ENCODE measurements around the gene OSER1.

The OSER1 gene

GRCh38 chr20:44251284-44251683 lies 40.7 kb upstream of the OSER1 start:
- Histone ChIP-seq H3K79me2 (ENCODE audit: insufficient read depth, low read length) (no peaks in the 10 kb centered on the region), H3K9me3 (ENCODE audit: insufficient read depth, low read depth, low read length) (no peaks in the 10 kb centered on the region), H3K9me2 (replicated peaks; ENCODE audit: low read depth, low read length) (no peaks in the 10 kb centered on the region), H4K20me1 (ENCODE audit: insufficient read depth, low read length, poor library complexity, severe bottlenecking) (no peaks in the 10 kb centered on the region), H3K4me1 (ENCODE audit: insufficient read depth, low read length, poor library complexity, severe bottlenecking) (no peaks in the 10 kb centered on the region), H3K4me2 (ENCODE audit: low read depth, low read length, poor library complexity, severe bottlenecking) (no peak overlapping the region), H3F3A (ENCODE audit: low read depth) (no peaks in the 10 kb centered on the region), H2AFZ (ENCODE audit: low read length) (no peak overlapping the region), H3K9ac (ENCODE audit: low read depth, low read length, poor library complexity, severe bottlenecking) (no peak overlapping the region), H3K27me3 (ENCODE audit: insufficient read depth, low read length, poor library complexity, severe bottlenecking) (no peaks in the 10 kb centered on the region), H3K4me3 (ENCODE audit: low read length, poor library complexity, severe bottlenecking) (no peak overlapping the region), H3K36me3 (ENCODE audit: insufficient read depth, low read length) (no peaks in the 10 kb centered on the region)
- no peak for TF ChIP-seq EZH2phosphoT487 (IDR thresholded peaks at IDR 0.05; ENCODE audit: borderline replicate concordance)
- no peak for TF ChIP-seq CTCF (conservative IDR thresholded peaks at IDR 0.05; ENCODE audit: low read length)

- Histone ChIP-seq H3K9me2 (replicated peaks; ENCODE audit: low read depth, low read length) (no peaks in the 10 kb centered on the region), H3K9me3 (ENCODE audit: insufficient read depth, low read depth, low read length) (no peaks in the 10 kb centered on the region), H3K9ac (ENCODE audit: low read depth, low read length, poor library complexity, severe bottlenecking) (no peak overlapping the region), H4K20me1 (ENCODE audit: insufficient read depth, low read length, poor library complexity, severe bottlenecking) (no peaks in the 10 kb centered on the region), H2AFZ (ENCODE audit: low read length) (no peak overlapping the region), H3K4me1 (ENCODE audit: insufficient read depth, low read length, poor library complexity, severe bottlenecking) (no peaks in the 10 kb centered on the region), H3K4me2 (ENCODE audit: low read depth, low read length, poor library complexity, severe bottlenecking) (no peak overlapping the region), H3F3A (ENCODE audit: low read depth) (no peaks in the 10 kb centered on the region), H3K27me3 (ENCODE audit: insufficient read depth, low read length, poor library complexity, severe bottlenecking) (no peaks in the 10 kb centered on the region), H3K79me2 (ENCODE audit: insufficient read depth, low read length) (no peaks in the 10 kb centered on the region), H3K36me3 (ENCODE audit: insufficient read depth, low read length) (no peaks in the 10 kb centered on the region), H3K4me3 (ENCODE audit: low read length, poor library complexity, severe bottlenecking) (no peak overlapping the region)
- no peak for TF ChIP-seq EZH2phosphoT487 (IDR thresholded peaks at IDR 0.05; ENCODE audit: borderline replicate concordance)
- TF ChIP-seq CTCF (conservative IDR thresholded peaks at IDR 0.05; ENCODE audit: low read length): no peak
Measured at GRCh38 chr20:44248410-44248759, 37.8 kb upstream of the OSER1 start.

- TF ChIP-seq CTCF (conservative IDR thresholded peaks at IDR 0.05; ENCODE audit: low read length) (peak; percentile 79), EZH2phosphoT487 (IDR thresholded peaks at IDR 0.05; ENCODE audit: borderline replicate concordance) (no peak)
- Histone ChIP-seq H3K27me3 (ENCODE audit: insufficient read depth, low read length, poor library complexity, severe bottlenecking) (no peaks in the 10 kb centered on the region), H3K36me3 (ENCODE audit: insufficient read depth, low read length) (no peaks in the 10 kb centered on the region), H3K4me3 (ENCODE audit: low read length, poor library complexity, severe bottlenecking) (no peak overlapping the region), H3K9me2 (replicated peaks; ENCODE audit: low read depth, low read length) (no peaks in the 10 kb centered on the region), H3K4me1 (ENCODE audit: insufficient read depth, low read length, poor library complexity, severe bottlenecking) (no peaks in the 10 kb centered on the region), H3K9me3 (ENCODE audit: insufficient read depth, low read depth, low read length) (no peaks in the 10 kb centered on the region), H3K79me2 (ENCODE audit: insufficient read depth, low read length) (no peaks in the 10 kb centered on the region), H2AFZ (ENCODE audit: low read length) (no peak overlapping the region), H3K4me2 (ENCODE audit: low read depth, low read length, poor library complexity, severe bottlenecking) (no peak overlapping the region), H4K20me1 (ENCODE audit: insufficient read depth, low read length, poor library complexity, severe bottlenecking) (no peaks in the 10 kb centered on the region), H3F3A (ENCODE audit: low read depth) (no peaks in the 10 kb centered on the region), H3K9ac (ENCODE audit: low read depth, low read length, poor library complexity, severe bottlenecking) (no peak overlapping the region)
Measured at GRCh38 chr20:44247586-44248409, 37.2 kb upstream of the OSER1 start.

Measured in Loucy (cell line).